ENCODE results near the gene UNKL.
"Not testable (repeated sequence)": the region's sequence is repeated elsewhere in the genome, so short reads cannot be mapped to it uniquely, and the experiment has no call there.

UNKL gene

GRCh38 chr16:1335211-1335971 lies 79.1 kb downstream of the UNKL start:
- peak; percentile 6 to 33 for DNase-seq

GRCh38 chr16:1334739-1335138 lies 79.8 kb downstream of the UNKL start:
- DNase-seq: no peak

- DNase-seq: no peak
Observed at GRCh38 chr16:1333854-1334700, 80.4 kb downstream of the UNKL start.

GRCh38 chr16:1333149-1333812 lies 81.2 kb downstream of the UNKL start, which contains the start of gene BAIAP3:
TSS of gene BAIAP3 (plus strand) at chr16:1333645. CDS start at chr16:1338550, 4,905 bp downstream.
- DNase-seq: no peak

GRCh38 chr16:1332618-1333148 lies 81.8 kb downstream of the UNKL start:
- no peak for DNase-seq

GRCh38 chr16:1331712-1332617 lies 82.5 kb downstream of the UNKL start:
- no peak for DNase-seq

GRCh38 chr16:1330931-1331711 lies 83.4 kb downstream of the UNKL start:
- DNase-seq: no peak

- no peak for DNase-seq
Observed at GRCh38 chr16:1330260-1330914, 84.1 kb downstream of the UNKL start.

GRCh38 chr16:1328961-1329360 lies 85.5 kb downstream of the UNKL start:
- DNase-seq: not testable (repeated sequence)

- DNase-seq: not testable (repeated sequence)
Observed at GRCh38 chr16:1328136-1328535, 86.4 kb downstream of the UNKL start.

GRCh38 chr16:1327619-1327947 lies 86.9 kb downstream of the UNKL start:
- no peak for DNase-seq

GRCh38 chr16:1326946-1327618 lies 87.4 kb downstream of the UNKL start:
- DNase-seq: no peak

- DNase-seq: no peak
Observed at GRCh38 chr16:1326391-1326790, 88.1 kb downstream of the UNKL start.

- DNase-seq: no peak
Observed at GRCh38 chr16:1325673-1326371, 88.7 kb downstream of the UNKL start.

- DNase-seq: no peak
Observed at GRCh38 chr16:1325261-1325660, 89.2 kb downstream of the UNKL start.

- DNase-seq: no peak
Observed at GRCh38 chr16:1324286-1324826, 90.1 kb downstream of the UNKL start.

GRCh38 chr16:1323296-1324239 lies 90.9 kb downstream of the UNKL start:
- peak; percentile 36 to 68 for DNase-seq

- DNase-seq: no peak
Observed at GRCh38 chr16:1322407-1322806, 92.1 kb downstream of the UNKL start.
